AG09319 (cell line): ENCODE data around the gene GTPBP4.

Experiments
- DNase-seq: peaks from one replicate; pipeline ENCODE4 v3.0.0-alpha.2; 2010; ENCODE audit warnings: low read depth; ENCODE audit errors: extremely low read depth
- TF ChIP-seq, protein P1 (sequence below): IDR thresholded peaks from 2 replicates; pipeline ENCODE4 v1.5.1; 2011; ENCODE audit warnings: low read depth, mild to moderate bottlenecking, inconsistent platforms, low read length, moderate library complexity

The GTPBP4 gene

DNA sequence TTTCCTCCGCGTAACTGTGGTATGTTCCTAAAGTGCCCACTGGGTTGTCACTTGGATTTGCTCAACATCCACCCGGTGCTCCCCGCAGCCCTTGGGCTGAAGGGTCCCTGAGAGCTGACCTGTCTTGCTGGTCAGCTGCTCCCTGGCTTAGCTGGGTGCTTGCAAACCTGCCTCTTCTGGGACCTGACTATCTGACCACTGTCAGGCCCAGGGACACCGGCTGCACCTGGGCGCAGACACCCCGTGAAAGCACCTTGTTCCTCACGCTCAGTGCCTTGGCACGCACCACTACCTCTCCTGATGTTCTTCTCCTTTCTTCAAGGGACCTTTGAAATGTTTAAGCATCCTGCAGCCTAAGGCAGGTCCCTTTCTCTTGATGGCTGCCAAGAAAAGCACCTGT lies 30.1 kb upstream of the GTPBP4 start:
- TF ChIP-seq, protein P1, sequence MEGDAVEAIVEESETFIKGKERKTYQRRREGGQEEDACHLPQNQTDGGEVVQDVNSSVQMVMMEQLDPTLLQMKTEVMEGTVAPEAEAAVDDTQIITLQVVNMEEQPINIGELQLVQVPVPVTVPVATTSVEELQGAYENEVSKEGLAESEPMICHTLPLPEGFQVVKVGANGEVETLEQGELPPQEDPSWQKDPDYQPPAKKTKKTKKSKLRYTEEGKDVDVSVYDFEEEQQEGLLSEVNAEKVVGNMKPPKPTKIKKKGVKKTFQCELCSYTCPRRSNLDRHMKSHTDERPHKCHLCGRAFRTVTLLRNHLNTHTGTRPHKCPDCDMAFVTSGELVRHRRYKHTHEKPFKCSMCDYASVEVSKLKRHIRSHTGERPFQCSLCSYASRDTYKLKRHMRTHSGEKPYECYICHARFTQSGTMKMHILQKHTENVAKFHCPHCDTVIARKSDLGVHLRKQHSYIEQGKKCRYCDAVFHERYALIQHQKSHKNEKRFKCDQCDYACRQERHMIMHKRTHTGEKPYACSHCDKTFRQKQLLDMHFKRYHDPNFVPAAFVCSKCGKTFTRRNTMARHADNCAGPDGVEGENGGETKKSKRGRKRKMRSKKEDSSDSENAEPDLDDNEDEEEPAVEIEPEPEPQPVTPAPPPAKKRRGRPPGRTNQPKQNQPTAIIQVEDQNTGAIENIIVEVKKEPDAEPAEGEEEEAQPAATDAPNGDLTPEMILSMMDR, result no peak
- DNase-seq, result no peak

DNA sequence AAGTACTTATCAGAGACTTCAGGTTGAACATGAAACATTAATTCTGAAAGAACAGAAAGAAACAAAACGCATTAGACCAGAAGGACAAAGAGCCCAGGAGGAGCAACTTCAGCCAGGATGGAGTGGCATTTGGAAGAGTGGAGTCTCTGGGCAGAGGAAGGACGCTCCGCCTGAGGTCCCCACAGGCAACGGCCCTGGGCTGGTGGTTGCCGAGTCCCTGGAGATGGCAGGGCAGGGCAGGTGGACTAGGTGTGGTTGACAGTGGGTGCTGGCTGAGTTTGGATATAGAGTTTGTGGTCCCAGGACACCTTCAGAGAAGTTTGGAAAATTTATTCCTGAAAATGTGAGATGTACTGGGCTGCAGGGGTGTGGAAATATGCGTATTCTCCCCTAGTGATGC lies 29.4 kb upstream of the GTPBP4 start:
- TF ChIP-seq, protein P1, result no peak
- DNase-seq, result no peak

DNA sequence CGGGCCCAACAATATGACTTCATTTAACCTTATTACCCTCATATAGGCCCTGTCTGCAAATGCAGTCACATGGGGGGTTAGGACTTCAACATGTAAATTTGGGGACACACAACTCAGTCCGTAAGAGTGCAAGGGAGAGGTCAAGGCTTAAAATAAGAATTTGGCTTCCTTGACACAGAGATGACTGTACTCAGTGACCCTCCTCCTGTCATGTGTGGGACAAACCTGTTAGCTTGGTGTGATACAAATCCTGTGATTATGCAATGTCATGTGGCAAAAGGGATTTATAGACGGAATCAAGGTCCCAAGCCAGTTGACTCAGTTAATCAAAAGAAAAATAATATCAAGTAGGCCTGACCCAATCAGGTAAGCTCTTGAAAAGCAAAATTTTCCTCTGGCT lies 25.9 kb upstream of the GTPBP4 start:
- TF ChIP-seq, protein P1, result no peak

DNA sequence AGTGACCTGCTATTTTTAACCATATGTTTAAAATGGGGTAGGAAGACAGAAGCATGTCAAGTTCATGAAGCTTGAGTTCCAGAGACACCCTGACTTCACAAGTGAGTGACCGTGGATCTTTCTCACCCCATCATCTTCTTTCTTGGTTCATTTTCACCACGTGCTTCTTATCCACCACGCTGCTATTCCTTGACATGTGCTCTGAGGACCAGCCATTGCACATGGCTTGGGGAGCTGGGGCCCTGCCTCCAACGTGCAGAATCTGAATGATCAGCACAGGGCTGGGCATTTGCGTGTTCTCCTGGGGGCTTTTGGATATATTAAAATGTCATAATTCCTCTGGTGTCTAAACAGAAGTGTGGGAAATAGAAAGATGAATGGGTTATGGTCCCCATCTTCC lies 25.0 kb upstream of the GTPBP4 start:
- TF ChIP-seq, protein P1, result no peak

More for the DNA sequence above, 25.9 kb upstream of the GTPBP4 start:
- no peak for DNase-seq

DNA sequence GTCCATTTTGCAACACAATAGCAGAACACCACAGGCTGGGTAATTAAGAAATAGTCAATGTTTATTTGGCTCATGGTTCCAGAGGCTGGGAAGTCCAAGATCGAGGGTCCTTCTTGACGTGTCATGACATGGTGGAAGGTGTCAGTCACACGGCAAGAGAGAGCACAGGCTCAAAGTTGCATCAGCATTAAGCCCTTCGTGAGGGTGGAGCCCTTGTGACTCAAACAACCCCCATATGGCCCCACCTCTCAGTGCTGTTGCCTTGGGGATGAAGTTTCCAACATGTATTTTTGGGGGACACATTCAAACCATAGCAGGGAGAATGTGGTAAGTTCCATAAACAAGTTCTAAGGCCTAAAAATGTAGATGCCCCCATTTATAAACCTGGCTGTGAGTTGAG lies 24.6 kb upstream of the GTPBP4 start:
- DNase-seq, result no peak
- TF ChIP-seq, protein P1, result no peak

More for the DNA sequence above, 25.0 kb upstream of the GTPBP4 start:
- no peak for DNase-seq

DNA sequence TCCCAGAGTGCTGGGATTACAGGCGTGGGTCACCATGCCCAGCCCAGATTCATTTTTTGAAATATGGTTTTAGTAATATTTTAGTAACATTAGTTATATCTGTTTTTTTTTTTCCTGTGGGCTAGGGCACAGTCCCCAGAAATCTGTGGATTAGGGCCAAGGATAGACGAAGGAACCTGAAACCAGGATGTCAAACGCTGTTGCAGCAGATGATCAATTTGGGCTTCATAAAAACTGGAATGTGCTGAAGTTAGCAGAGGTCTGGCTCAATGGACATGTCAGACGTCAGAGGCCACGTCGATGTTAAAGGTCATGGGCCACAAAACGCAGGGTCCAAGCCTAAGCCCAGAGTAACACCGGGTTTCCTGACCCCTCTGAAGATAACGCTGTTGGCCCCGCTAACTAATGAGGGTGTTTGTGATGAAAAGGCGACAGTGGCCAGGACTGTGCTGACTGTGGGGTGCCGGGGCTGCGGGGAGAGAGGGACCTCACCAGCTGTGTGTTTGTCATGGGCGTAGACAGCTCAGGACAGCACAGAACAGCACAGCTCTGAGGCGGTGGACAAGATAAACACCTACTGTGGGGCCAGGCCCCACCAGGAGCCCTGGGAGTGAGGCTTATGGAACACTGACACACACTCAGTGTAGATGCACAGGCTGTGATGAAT lies 23.8 kb upstream of the GTPBP4 start:
- no peak for DNase-seq
- TF ChIP-seq, protein P1, result no peak

DNA sequence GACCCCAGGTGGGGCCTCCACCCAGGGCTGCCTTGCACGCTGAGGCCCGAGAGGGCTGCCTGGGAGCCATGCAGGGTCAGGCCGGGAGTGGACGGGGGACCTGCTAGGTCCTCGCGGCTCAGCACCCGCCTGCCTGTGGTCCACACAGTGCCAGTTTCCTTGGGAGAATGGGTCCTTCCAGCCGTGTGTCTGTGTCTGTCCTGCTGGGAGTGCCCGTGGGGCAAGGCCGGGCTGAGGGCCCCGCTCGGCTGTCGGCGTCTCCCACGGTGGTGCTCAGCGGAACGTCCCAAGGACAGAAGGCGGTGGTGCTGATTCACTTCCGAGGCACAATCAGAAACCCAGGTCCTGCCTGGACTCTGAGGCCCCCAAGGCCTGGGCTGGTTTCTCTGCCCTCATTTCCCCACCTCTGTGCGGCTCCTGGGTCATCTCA lies 23.2 kb upstream of the GTPBP4 start:
- no peak for DNase-seq
- TF ChIP-seq, protein P1, result no peak
